ENCODE measurements around the gene HSD17B3. TPM values are rescaled to one million over a fixed set of nuclear protein-coding genes. Genes with fewer than 3 reads are reported as not detected.
A peak's percentile ranks its signal among the peaks of the same experiment; 100 is the strongest.

The HSD17B3 gene
- polyA plus RNA-seq (0.10 to 0.17 TPM in 2 of 3 replicates, not detected in the other), polyA minus RNA-seq (0.40 TPM in 1 of 3 replicates, not detected in the others)
- 0.71 TPM for polyA plus RNA-seq (2011; ENCODE audit: low read depth)
- polyA plus RNA-seq (2011; cell fraction: cytosol; rRNA removed) = 0.13 TPM in 1 of 2 replicates, not detected in the other
- polyA plus RNA-seq (2011; cell fraction: nucleus; rRNA removed) = 1.1 and 1.4 TPM in 2 replicates
- 0.63 TPM in 1 of 2 replicates, not detected in the other for polyA plus RNA-seq (2012; ENCODE audit: low replicate concordance)
- not detected for polyA minus RNA-seq (2011; cell fraction: cytosol; rRNA and poly(A)+ RNA removed)
- 0.54 TPM in 1 of 2 replicates, not detected in the other for polyA minus RNA-seq (2011; cell fraction: nucleus; rRNA and poly(A)+ RNA removed)

DNA sequence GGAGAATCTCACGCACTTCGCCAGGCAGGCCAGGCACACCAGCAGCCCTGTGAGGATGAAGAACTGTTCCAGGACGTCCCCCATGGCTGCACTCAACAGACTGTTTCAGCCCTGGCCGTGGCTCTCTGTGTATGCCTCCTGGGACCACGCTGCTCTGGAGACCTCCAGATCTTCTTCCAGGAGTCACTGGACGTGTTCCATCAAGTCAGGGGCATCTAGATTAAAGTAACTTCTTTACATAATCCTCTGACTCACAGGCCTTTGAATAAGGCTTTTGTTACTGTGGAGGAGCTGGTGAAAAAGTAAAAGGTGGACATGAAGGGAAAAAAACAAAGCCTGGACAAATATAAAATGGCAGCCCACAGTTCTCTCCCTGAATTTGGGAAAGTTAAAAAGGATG, at the start of gene HSD17B3:
Gene HSD17B3 (minus strand): TSS at position 156 of the 400 bp plus-strand sequence. CDS start 72 bp downstream, at position 84.
- Histone ChIP-seq H3K4me1 (ENCODE audit: control insufficient read depth, extremely low read depth, insufficient read depth, low read length) (peaks cover 11% of the 10 kb centered on the region), H3K4me2 (ENCODE audit: control insufficient read depth, extremely low read depth, insufficient read depth, low read depth, low read length) (peak within 1 kb of the TSS; percentile 56), H3K36me3 (ENCODE audit: control insufficient read depth in 2 of 2, extremely low read depth in 1 of 2, insufficient read depth in 2 of 2, low read length in 2 of 2) (no peaks in the 10 kb centered on the region), H3K27me3 (ENCODE audit: control insufficient read depth, extremely low read depth, insufficient read depth, low read length) (peaks cover 27% of the 10 kb centered on the region), H3K9ac (ENCODE audit: control insufficient read depth, extremely low read depth, insufficient read depth, low read length) (no peak within 1 kb of the TSS), H3K9me3 (ENCODE audit: control insufficient read depth, low read depth, low read length) (no peaks in the 10 kb centered on the region), H3K4me3 (ENCODE audit: control insufficient read depth in 2 of 3, extremely low read depth in 1 of 3, insufficient read depth in 2 of 3, low read depth in 1 of 3, low read length in 3 of 3) (no peak within 1 kb of the TSS), H3K79me2 (ENCODE audit: control insufficient read depth, insufficient read depth, low read length) (no peaks in the 10 kb centered on the region), H3K9me1 (ENCODE audit: control insufficient read depth, extremely low read depth, insufficient read depth, low read length) (no peaks in the 10 kb centered on the region), H4K20me1 (ENCODE audit: control insufficient read depth, extremely low read depth, insufficient read depth, low read length) (no peaks in the 10 kb centered on the region), H2AFZ (ENCODE audit: control insufficient read depth, low read length) (no peak within 1 kb of the TSS), H3K27ac (ENCODE audit: control insufficient read depth, insufficient read depth, low read length) (no peak within 1 kb of the TSS)
- FAIRE-seq (peak; percentile 20), DNase-seq (ENCODE audit: low read depth, low spot score) (no peak)
- dilution Hi-C loops (cut with MboI; ENCODE audit: extremely low pct_ligation_motif_present, low sequenced_read_pairs) = no loop called here
- TF ChIP-seq EZH2 (IDR thresholded peaks at IDR 0.05; ENCODE audit: low read length) = no peak
- TF ChIP-seq, protein P1, sequence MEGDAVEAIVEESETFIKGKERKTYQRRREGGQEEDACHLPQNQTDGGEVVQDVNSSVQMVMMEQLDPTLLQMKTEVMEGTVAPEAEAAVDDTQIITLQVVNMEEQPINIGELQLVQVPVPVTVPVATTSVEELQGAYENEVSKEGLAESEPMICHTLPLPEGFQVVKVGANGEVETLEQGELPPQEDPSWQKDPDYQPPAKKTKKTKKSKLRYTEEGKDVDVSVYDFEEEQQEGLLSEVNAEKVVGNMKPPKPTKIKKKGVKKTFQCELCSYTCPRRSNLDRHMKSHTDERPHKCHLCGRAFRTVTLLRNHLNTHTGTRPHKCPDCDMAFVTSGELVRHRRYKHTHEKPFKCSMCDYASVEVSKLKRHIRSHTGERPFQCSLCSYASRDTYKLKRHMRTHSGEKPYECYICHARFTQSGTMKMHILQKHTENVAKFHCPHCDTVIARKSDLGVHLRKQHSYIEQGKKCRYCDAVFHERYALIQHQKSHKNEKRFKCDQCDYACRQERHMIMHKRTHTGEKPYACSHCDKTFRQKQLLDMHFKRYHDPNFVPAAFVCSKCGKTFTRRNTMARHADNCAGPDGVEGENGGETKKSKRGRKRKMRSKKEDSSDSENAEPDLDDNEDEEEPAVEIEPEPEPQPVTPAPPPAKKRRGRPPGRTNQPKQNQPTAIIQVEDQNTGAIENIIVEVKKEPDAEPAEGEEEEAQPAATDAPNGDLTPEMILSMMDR (optimal IDR thresholded peaks at IDR 0.05 in 1 of 3, IDR thresholded peaks at IDR 0.05 in 1 of 3, conservative IDR thresholded peaks at IDR 0.05 in 1 of 3; ENCODE audit: extremely low read depth in 1 of 3, insufficient read depth in 2 of 3, low read length in 3 of 3) = no peak

DNA sequence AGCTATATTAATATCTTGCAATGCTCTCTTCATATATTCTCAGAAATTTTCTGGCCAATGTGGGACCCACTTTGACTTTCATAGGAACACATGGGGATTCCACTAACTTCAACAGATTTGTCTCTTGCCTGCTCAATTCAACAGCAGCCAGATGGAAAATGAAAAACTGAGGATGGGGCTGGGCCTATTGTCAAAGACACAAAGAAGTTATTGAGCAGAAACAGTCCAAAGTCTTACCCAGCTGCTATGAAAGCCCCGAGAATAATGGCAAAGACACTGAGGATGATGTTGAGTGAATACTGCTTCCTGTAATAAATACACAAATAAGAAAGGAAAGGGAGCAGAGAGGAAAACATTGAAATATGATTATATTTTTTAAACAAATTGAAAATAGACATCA, 48.9 kb upstream of the HSD17B3 start:
- Histone ChIP-seq H3K36me3 (ENCODE audit: control insufficient read depth in 2 of 2, extremely low read depth in 1 of 2, insufficient read depth in 2 of 2, low read length in 2 of 2) (peaks cover 3 to 4% of the 10 kb centered on the region in 2 experiments), H3K9me1 (ENCODE audit: control insufficient read depth, extremely low read depth, insufficient read depth, low read length) (no peaks in the 10 kb centered on the region), H3K4me2 (ENCODE audit: control insufficient read depth, extremely low read depth, insufficient read depth, low read depth, low read length) (no peak overlapping the region), H3K4me3 (ENCODE audit: control insufficient read depth in 2 of 3, extremely low read depth in 1 of 3, insufficient read depth in 2 of 3, low read depth in 1 of 3, low read length in 3 of 3) (no peak overlapping the region), H3K79me2 (ENCODE audit: control insufficient read depth, insufficient read depth, low read length) (no peaks in the 10 kb centered on the region), H4K20me1 (ENCODE audit: control insufficient read depth, extremely low read depth, insufficient read depth, low read length) (no peaks in the 10 kb centered on the region), H2AFZ (ENCODE audit: control insufficient read depth, low read length) (no peak overlapping the region), H3K27ac (ENCODE audit: control insufficient read depth, insufficient read depth, low read length) (no peak overlapping the region), H3K27me3 (ENCODE audit: control insufficient read depth, extremely low read depth, insufficient read depth, low read length) (no peaks in the 10 kb centered on the region), H3K4me1 (ENCODE audit: control insufficient read depth, extremely low read depth, insufficient read depth, low read length) (no peaks in the 10 kb centered on the region), H3K9ac (ENCODE audit: control insufficient read depth, extremely low read depth, insufficient read depth, low read length) (no peak overlapping the region), H3K9me3 (ENCODE audit: control insufficient read depth, low read depth, low read length) (no peaks in the 10 kb centered on the region)
- TF ChIP-seq EZH2 (IDR thresholded peaks at IDR 0.05; ENCODE audit: low read length) = no peak
- FAIRE-seq = no peak
- dilution Hi-C loops (cut with MboI; ENCODE audit: extremely low pct_ligation_motif_present, low sequenced_read_pairs) = no loop called here
- no peak for DNase-seq (ENCODE audit: low read depth, low spot score)
